Mucosa of rectum (tissue), 2 donors: ENCODE results near the gene TIMM10.
A peak's percentile ranks its signal among the peaks of the same experiment; 100 is the strongest.
"Not testable (repeated sequence)": the region's sequence is repeated elsewhere in the genome, so short reads cannot be mapped to it uniquely, and the experiment has no call there.

ENCODE experiments used
- H3K27ac ChIP-seq, 2 donors: one replicate each; pipeline ENCODE4 v1.7.0; 2013; ENCODE audit warnings: inconsistent platforms in 2 of 2, low read depth in 2 of 2, low read length in 2 of 2
- H3K27me3 ChIP-seq, 2 donors: one replicate each; pipeline ENCODE4 v1.7.0; 2013; ENCODE audit warnings: low read length in 2 of 2; ENCODE audit not compliant: control insufficient read depth in 2 of 2, insufficient read depth in 2 of 2
- H3K36me3 ChIP-seq, 2 donors: one replicate each; pipeline ENCODE4 v1.7.0; 2013; ENCODE audit warnings: low read length in 2 of 2; ENCODE audit not compliant: control insufficient read depth in 2 of 2, insufficient read depth in 2 of 2
- H3K4me1 ChIP-seq, 2 donors: one replicate each; pipeline ENCODE4 v1.7.0; 2013; ENCODE audit warnings: low read length in 2 of 2, mild to moderate bottlenecking in 1 of 2; ENCODE audit not compliant: control insufficient read depth in 2 of 2, insufficient read depth in 2 of 2
- H3K4me3 ChIP-seq, 2 donors: one replicate each; pipeline ENCODE4 v1.7.0; 2013; ENCODE audit warnings: low read length in 2 of 2
- H3K9ac ChIP-seq, 2 donors: one replicate each; pipeline ENCODE4 v1.7.0; 2013; ENCODE audit warnings: low read length in 2 of 2, low read depth in 1 of 2, mild to moderate bottlenecking in 1 of 2
- H3K9me3 ChIP-seq, 2 donors: one replicate each; pipeline ENCODE4 v1.7.0; 2013; ENCODE audit warnings: low read length in 2 of 2; ENCODE audit not compliant: control insufficient read depth in 2 of 2
- donor health status: healthy.
- donor health status: Normal muscosa, but diverticular disease.

TIMM10 gene

GRCh38 chr11:57543593-57543992 is 13.0 kb upstream of the TIMM10 start:
- Histone ChIP-seq H3K4me1 (peaks cover 0 to 2% of the 10 kb centered on the region in 2 donors), H3K9me3 (no peaks in the 10 kb centered on the region), H3K9ac (no peak overlapping the region), H3K27me3 (no peaks in the 10 kb centered on the region), H3K36me3 (no peaks in the 10 kb centered on the region), H3K27ac (no peak overlapping the region), H3K4me3 (no peak overlapping the region)

- peaks cover 0 to under 1% of the 10 kb centered on the region in 2 donors for H3K4me1 ChIP-seq
- no peaks in the 10 kb centered on the region for H3K9me3 ChIP-seq
- no peak overlapping the region for H3K9ac ChIP-seq
- no peak overlapping the region for H3K27ac ChIP-seq
- H3K4me3 ChIP-seq: no peak overlapping the region
- no peaks in the 10 kb centered on the region for H3K27me3 ChIP-seq
- no peaks in the 10 kb centered on the region for H3K36me3 ChIP-seq
Measured at GRCh38 chr11:57542582-57542981, 12.0 kb upstream of the TIMM10 start.

- H3K4me1 ChIP-seq: no peaks in the 10 kb centered on the region
- H3K9me3 ChIP-seq: no peaks in the 10 kb centered on the region
- H3K9ac ChIP-seq: no peak overlapping the region
- H3K36me3 ChIP-seq: no peaks in the 10 kb centered on the region
- no peaks in the 10 kb centered on the region for H3K27me3 ChIP-seq
- H3K27ac ChIP-seq: no peak overlapping the region
- no peak overlapping the region for H3K4me3 ChIP-seq
Measured at GRCh38 chr11:57541169-57541568, 10.6 kb upstream of the TIMM10 start.

- Histone ChIP-seq H3K27me3 (no peaks in the 10 kb centered on the region), H3K4me1 (no peaks in the 10 kb centered on the region), H3K9me3 (no peaks in the 10 kb centered on the region), H3K36me3 (no peaks in the 10 kb centered on the region), H3K4me3 (no peak overlapping the region), H3K9ac (no peak overlapping the region), H3K27ac (no peak overlapping the region)
Measured at GRCh38 chr11:57539342-57539741, 8.8 kb upstream of the TIMM10 start.

- no peaks in the 10 kb centered on the region for H3K27me3 ChIP-seq
- H3K9me3 ChIP-seq: no peaks in the 10 kb centered on the region
- no peaks in the 10 kb centered on the region for H3K36me3 ChIP-seq
- no peaks in the 10 kb centered on the region for H3K4me1 ChIP-seq
- no peak within 1 kb of the TSS for H3K27ac ChIP-seq
- H3K4me3 ChIP-seq: no peak within 1 kb of the TSS
- no peak within 1 kb of the TSS for H3K9ac ChIP-seq
Measured at GRCh38 chr11:57536947-57537619, 6.5 kb upstream of the TIMM10 start, which contains the start of gene SMTNL1. Gene SMTNL1, plus strand, starts transcription at chr11:57537595. Its CDS starts 5,048 bp downstream, at chr11:57542643.

- peaks cover 9 to 11% of the 10 kb centered on the region in 2 donors for H3K4me1 ChIP-seq
- H3K36me3 ChIP-seq, H3K9ac ChIP-seq, H3K9me3 ChIP-seq, H3K27ac ChIP-seq, H3K4me3 ChIP-seq, H3K27me3 ChIP-seq: not testable (repeated sequence)
Measured at GRCh38 chr11:57534449-57534848, 3.9 kb upstream of the TIMM10 start.

GRCh38 chr11:57530215-57530595 is 349 bp downstream of the TIMM10 start:
- Histone ChIP-seq H3K9me3 (no peaks in the 10 kb centered on the region), H3K27me3 (no peaks in the 10 kb centered on the region), H3K27ac (peak overlapping the region; percentile 6 to 52), H3K36me3 (peaks cover 2 to 7% of the 10 kb centered on the region in 2 donors), H3K9ac (peak overlapping the region; percentile 63 to 72), H3K4me3 (peak overlapping the region; percentile 88 to 91), H3K4me1 (peaks cover 11 to 13% of the 10 kb centered on the region in 2 donors)

GRCh38 chr11:57529012-57529411 is 1.5 kb downstream of the TIMM10 start:
- Histone ChIP-seq H3K4me3 (no peak overlapping the region), H3K9ac (no peak overlapping the region), H3K4me1 (peaks cover 11 to 13% of the 10 kb centered on the region in 2 donors)

GRCh38 chr11:57527056-57527631 is 3.4 kb downstream of the TIMM10 start:
- Histone ChIP-seq H3K4me1 (peaks cover 11 to 13% of the 10 kb centered on the region in 2 donors), H3K4me3 (no peak overlapping the region), H3K9ac (no peak overlapping the region), H3K27ac (no peak overlapping the region), H3K9me3 (no peaks in the 10 kb centered on the region), H3K36me3 (peaks cover 2 to 7% of the 10 kb centered on the region in 2 donors), H3K27me3 (no peaks in the 10 kb centered on the region)

More at GRCh38 chr11:57529012-57529411, 1.5 kb downstream of the TIMM10 start:
- Histone ChIP-seq H3K36me3 (peaks cover 2 to 7% of the 10 kb centered on the region in 2 donors), H3K27me3 (no peaks in the 10 kb centered on the region), H3K9me3 (no peaks in the 10 kb centered on the region), H3K27ac (no peak overlapping the region)

GRCh38 chr11:57523419-57523818 is 7.1 kb downstream of the TIMM10 start:
- H3K9me3 ChIP-seq: no peaks in the 10 kb centered on the region
- H3K36me3 ChIP-seq: peaks cover under 1 to 2% of the 10 kb centered on the region in 2 donors
- H3K9ac ChIP-seq: no peak overlapping the region
- H3K27ac ChIP-seq: no peak overlapping the region
- no peak overlapping the region for H3K4me3 ChIP-seq
- no peaks in the 10 kb centered on the region for H3K27me3 ChIP-seq
- no peaks in the 10 kb centered on the region for H3K4me1 ChIP-seq
